Panc1 (cell line): ENCODE results near the gene TMEM117. TPM values are rescaled to one million over a fixed set of nuclear protein-coding genes. Genes with fewer than 3 reads are reported as not detected.

ENCODE experiments used
- ATAC-seq: fragments of 200-7000 bp; cut with Tn5 transposase; 2 replicates; pipeline ENCODE4 v1.9.1; 2020; ENCODE audit warnings: mild to moderate bottlenecking, moderate library complexity
- BruUV-seq: library from RNA; stranded (reverse); fragments of 400-500 nt; replicated peaks from 2 replicates; lab custom pipeline; 2021; lab: Mats Ljungman, UMichigan
- CTCF ChIA-PET: fragments of 300-600 bp; sonication (Branson Sonifier 250); formaldehyde crosslinking; loops from one replicate; lab custom pipeline; 2022; ENCODE audit warnings: antibody characterized with exemption; lab: Charles Lee
- POLR2A ChIA-PET: fragments of 300-600 bp; sonication (Branson Sonifier 250); formaldehyde crosslinking; loops from one replicate; lab custom pipeline; 2022; ENCODE audit warnings: antibody characterized with exemption; lab: Charles Lee
- DNase-seq: peaks from one replicate; pipeline ENCODE4 v3.0.0-alpha.2; 2010; ENCODE audit warnings: low read depth, low spot score
- H3K27ac ChIP-seq: 2 replicates; pipeline ENCODE4 v1.5.1; 2011; ENCODE audit warnings: mild to moderate bottlenecking, low read length, inconsistent platforms
- H3K27me3 ChIP-seq: fragments of 200-500 bp; sonication (Bioruptor generic); 2 replicates; pipeline ENCODE4 v1.6.0; 2014; ENCODE audit warnings: low read length, inconsistent platforms; ENCODE audit not compliant: control insufficient read depth, insufficient read depth
- H3K36me3 ChIP-seq: fragments of 200-500 bp; sonication (Bioruptor generic); 2 replicates; pipeline ENCODE4 v1.5.1; 2014; ENCODE audit warnings: inconsistent platforms, mild to moderate bottlenecking, low read length, moderate library complexity; ENCODE audit not compliant: control insufficient read depth, insufficient read depth
- H3K4me1 ChIP-seq: 2 replicates; pipeline ENCODE4 v1.5.1; 2011; ENCODE audit warnings: inconsistent platforms, mild to moderate bottlenecking, low read length, moderate library complexity; ENCODE audit not compliant: control insufficient read depth, insufficient read depth
- H3K4me3 ChIP-seq, 2 experiments: 2 replicates each; pipeline ENCODE4 v1.5.1; 2011 to 2012; ENCODE audit warnings: low read depth in 2 of 2, low read length in 2 of 2, mild to moderate bottlenecking in 2 of 2, inconsistent platforms in 1 of 2, moderate library complexity in 1 of 2
- H3K9me3 ChIP-seq: fragments of 200-500 bp; sonication (Bioruptor generic); 2 replicates; pipeline ENCODE4 v1.5.1; 2014; ENCODE audit warnings: low read depth, mild to moderate bottlenecking, inconsistent platforms, low read length, moderate library complexity; ENCODE audit not compliant: control insufficient read depth, insufficient read depth
- POLR2AphosphoS5 ChIP-seq: IDR thresholded peaks from 2 replicates; pipeline ENCODE4 v1.6.1; 2012; ENCODE audit warnings: mild to moderate bottlenecking, low read depth, low read length, moderate library complexity
- REST ChIP-seq, 2 experiments: IDR thresholded peaks; 2 replicates each; pipeline ENCODE4 v1.6.1; 2011 to 2012; ENCODE audit warnings: low read depth in 2 of 2, control low read depth in 1 of 2, low read length in 1 of 2, mild to moderate bottlenecking in 1 of 2, moderate library complexity in 1 of 2; ENCODE audit not compliant: insufficient read depth in 1 of 2
- SIN3A ChIP-seq: IDR thresholded peaks from 2 replicates; pipeline ENCODE4 v1.6.1; 2012; ENCODE audit warnings: low read depth, mild to moderate bottlenecking, low read length, moderate library complexity, borderline replicate concordance; ENCODE audit not compliant: insufficient read depth
- TCF7L2 ChIP-seq: IDR thresholded peaks from 2 replicates; pipeline ENCODE4 v1.6.1; 2011; ENCODE audit warnings: mild to moderate bottlenecking, low read depth, low read length, inconsistent platforms
- in situ Hi-C: cut with HindIII; loops from 2 replicates; pipeline ENCODE4 v1.10.0; 2016; ENCODE audit warnings: low sequenced_read_pairs, low pct_unique_long_range_greater_than_20kb
- intact Hi-C: fragments of 100-400 bp; cut with micrococcal nuclease; formaldehyde crosslinking; loops from one replicate; pipeline ENCODE4 v1.10.0; 2022; ENCODE audit not compliant: unreplicated experiment
- total RNA-seq: library from RNA; stranded (reverse); gene quantifications from one replicate; pipeline ENCODE4 v1.2.1, GENCODE V29; 2021; ENCODE audit not compliant: unreplicated experiment
- TF ChIP-seq, protein P1 (sequence below): fragments of 450-650 bp; IDR thresholded peaks from 2 replicates; pipeline ENCODE4 v1.5.1; 2017; ENCODE audit warnings: mild to moderate bottlenecking

TMEM117 gene
- total RNA-seq, 1 experiment from 2014 or later, result 5.5 TPM

GRCh38 chr12:43812926-43813325, 23.0 kb upstream of the TMEM117 start:
- in situ Hi-C loops (no loop called here), intact Hi-C loops (no loop called here)
- no TSS peak for BruUV-seq
- Histone ChIP-seq H3K9me3 (no peaks in the 10 kb centered on the region), H3K36me3 (no peaks in the 10 kb centered on the region), H3K27ac (no peak overlapping the region), H3K4me3 (no peak overlapping the region), H3K27me3 (no peaks in the 10 kb centered on the region; the same call in 1 of the 2 replicates), H3K4me1 (no peaks in the 10 kb centered on the region)
- ATAC-seq (no peak), DNase-seq (no peak)
- TF ChIP-seq TCF7L2, result no peak
- no peak for TF ChIP-seq SIN3A
- TF ChIP-seq, protein P1, sequence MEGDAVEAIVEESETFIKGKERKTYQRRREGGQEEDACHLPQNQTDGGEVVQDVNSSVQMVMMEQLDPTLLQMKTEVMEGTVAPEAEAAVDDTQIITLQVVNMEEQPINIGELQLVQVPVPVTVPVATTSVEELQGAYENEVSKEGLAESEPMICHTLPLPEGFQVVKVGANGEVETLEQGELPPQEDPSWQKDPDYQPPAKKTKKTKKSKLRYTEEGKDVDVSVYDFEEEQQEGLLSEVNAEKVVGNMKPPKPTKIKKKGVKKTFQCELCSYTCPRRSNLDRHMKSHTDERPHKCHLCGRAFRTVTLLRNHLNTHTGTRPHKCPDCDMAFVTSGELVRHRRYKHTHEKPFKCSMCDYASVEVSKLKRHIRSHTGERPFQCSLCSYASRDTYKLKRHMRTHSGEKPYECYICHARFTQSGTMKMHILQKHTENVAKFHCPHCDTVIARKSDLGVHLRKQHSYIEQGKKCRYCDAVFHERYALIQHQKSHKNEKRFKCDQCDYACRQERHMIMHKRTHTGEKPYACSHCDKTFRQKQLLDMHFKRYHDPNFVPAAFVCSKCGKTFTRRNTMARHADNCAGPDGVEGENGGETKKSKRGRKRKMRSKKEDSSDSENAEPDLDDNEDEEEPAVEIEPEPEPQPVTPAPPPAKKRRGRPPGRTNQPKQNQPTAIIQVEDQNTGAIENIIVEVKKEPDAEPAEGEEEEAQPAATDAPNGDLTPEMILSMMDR, result no peak
- no peak for TF ChIP-seq POLR2AphosphoS5
- TF ChIP-seq REST (IDR thresholded peaks at IDR 0.05; ENCODE audit: insufficient read depth in 1 of 2, low read depth in 2 of 2, low read length in 1 of 2), result no peak
- POLR2A ChIA-PET, result no interaction called here
- CTCF ChIA-PET, result no interaction called here

- ATAC-seq (no peak), DNase-seq (no peak)
- no peak overlapping the region for H3K4me3 ChIP-seq
- ChIA-PET CTCF (no interaction called here), POLR2A (no interaction called here)
- H3K9me3 ChIP-seq, result no peaks in the 10 kb centered on the region
- H3K27ac ChIP-seq, result no peak overlapping the region
- in situ Hi-C loops, result no loop called here
- intact Hi-C loops, result no loop called here
- no peaks in the 10 kb centered on the region for H3K36me3 ChIP-seq
- no TSS peak for BruUV-seq
- no peaks in the 10 kb centered on the region; the same call in 1 of the 2 replicates for H3K27me3 ChIP-seq
- no peak for TF ChIP-seq SIN3A
- H3K4me1 ChIP-seq, result no peaks in the 10 kb centered on the region
Measured at GRCh38 chr12:43815416-43815815, 20.5 kb upstream of the TMEM117 start.

GRCh38 chr12:43816168-43816567, 19.7 kb upstream of the TMEM117 start:
- TF ChIP-seq TCF7L2 (no peak), REST (IDR thresholded peaks at IDR 0.05; ENCODE audit: insufficient read depth in 1 of 2, low read depth in 2 of 2, low read length in 1 of 2) (no peak), SIN3A (no peak), POLR2AphosphoS5 (no peak)
- TF ChIP-seq, protein P1, result no peak
- H3K9me3 ChIP-seq, result no peaks in the 10 kb centered on the region
- no peaks in the 10 kb centered on the region for H3K4me1 ChIP-seq
- intact Hi-C loops, result no loop called here
- H3K27ac ChIP-seq, result no peak overlapping the region
- no TSS peak for BruUV-seq
- in situ Hi-C loops, result no loop called here
- no peaks in the 10 kb centered on the region for H3K36me3 ChIP-seq
- DNase-seq (no peak), ATAC-seq (no peak)
- no peaks in the 10 kb centered on the region; the same call in 1 of the 2 replicates for H3K27me3 ChIP-seq
- ChIA-PET CTCF (no interaction called here), POLR2A (interaction anchor here (0.5 kb wide), 1 partner anchor 8 kb away, joined by 14 read pairs; no protein-coding TSS in a partner anchor)
- H3K4me3 ChIP-seq, result no peak overlapping the region
